Breast epithelium (tissue), 4 donors: Measurements from ENCODE around the gene MYLK2. TPM values are rescaled to one million over a fixed set of nuclear protein-coding genes. Genes with fewer than 3 reads are reported as not detected.

ENCODE experiments used
- DNase-seq, 2 donors: peaks; one replicate each; pipeline ENCODE4 v3.0.0-alpha.2; 2019; ENCODE audit warnings: low spot score in 2 of 2
- H3K27ac ChIP-seq, 2 donors: fragments of 200-600 bp; sonication (generic) in 1 of 2; one replicate each; pipeline ENCODE4 v1.5.1; 2016 to 2019; ENCODE audit warnings: mild to moderate bottlenecking in 1 of 2
- H3K27me3 ChIP-seq, 2 donors: fragments of 200-600 bp; sonication (generic) in 1 of 2; one replicate each; pipeline versions ENCODE4 v1.5.1 to v1.6.0; 2017 to 2019; ENCODE audit warnings: control low read depth in 1 of 2, mild to moderate bottlenecking in 1 of 2
- H3K36me3 ChIP-seq: fragments of 200-600 bp; one replicate; pipeline ENCODE4 v1.5.1; 2019
- H3K4me1 ChIP-seq, 2 donors: fragments of 200-600 bp; sonication (generic); one replicate each; pipeline ENCODE4 v1.5.1; 2016 to 2019; ENCODE audit warnings: control low read depth in 1 of 2
- H3K4me3 ChIP-seq, 3 donors: fragments of 200-600 bp; sonication (generic); 1 replicate in 2 of 3; 2 replicates in 1 of 3; pipeline ENCODE4 v1.5.1; 2016 to 2019; ENCODE audit warnings: mild to moderate bottlenecking in 3 of 3, moderate library complexity in 2 of 3
- H3K9me3 ChIP-seq, 2 donors: fragments of 200-600 bp; sonication (generic) in 1 of 2; one replicate each; pipeline ENCODE4 v1.5.1; 2016 to 2019; ENCODE audit warnings: control low read depth in 1 of 2
- POLR2A ChIP-seq: fragments of 450-650 bp; IDR thresholded peaks from one replicate; pipeline ENCODE4 v1.6.1; 2016; ENCODE audit warnings: antibody characterized with exemption, mild to moderate bottlenecking, moderate library complexity
- POLR2AphosphoS5 ChIP-seq, 3 donors: sonication (generic); formaldehyde crosslinking; IDR thresholded peaks; one replicate each; pipeline ENCODE4 v1.6.1; 2017; ENCODE audit warnings: antibody characterized with exemption in 3 of 3
- intact Hi-C: fragments of 100-400 bp; cut with DNase I; formaldehyde crosslinking; loops from one replicate; pipeline ENCODE4 v1.15.1; 2023; ENCODE audit warnings: low total_unique reads
- total RNA-seq, 3 donors: library from RNA; depleted of rRNA; stranded (reverse); fragments of >200 nt; gene quantifications; one replicate each; pipeline ENCODE4 v1.1.0, GENCODE V29; 2016
- TF ChIP-seq, protein P1 (sequence below), 3 donors: fragments of 450-650 bp; IDR thresholded peaks; one replicate each; pipeline ENCODE4 v1.5.1; 2016 to 2017; ENCODE audit warnings: antibody characterized with exemption in 3 of 3, mild to moderate bottlenecking in 3 of 3, moderate library complexity in 3 of 3

Gene MYLK2
- total RNA-seq, 3 donors from 2014 or later: not detected

DNA sequence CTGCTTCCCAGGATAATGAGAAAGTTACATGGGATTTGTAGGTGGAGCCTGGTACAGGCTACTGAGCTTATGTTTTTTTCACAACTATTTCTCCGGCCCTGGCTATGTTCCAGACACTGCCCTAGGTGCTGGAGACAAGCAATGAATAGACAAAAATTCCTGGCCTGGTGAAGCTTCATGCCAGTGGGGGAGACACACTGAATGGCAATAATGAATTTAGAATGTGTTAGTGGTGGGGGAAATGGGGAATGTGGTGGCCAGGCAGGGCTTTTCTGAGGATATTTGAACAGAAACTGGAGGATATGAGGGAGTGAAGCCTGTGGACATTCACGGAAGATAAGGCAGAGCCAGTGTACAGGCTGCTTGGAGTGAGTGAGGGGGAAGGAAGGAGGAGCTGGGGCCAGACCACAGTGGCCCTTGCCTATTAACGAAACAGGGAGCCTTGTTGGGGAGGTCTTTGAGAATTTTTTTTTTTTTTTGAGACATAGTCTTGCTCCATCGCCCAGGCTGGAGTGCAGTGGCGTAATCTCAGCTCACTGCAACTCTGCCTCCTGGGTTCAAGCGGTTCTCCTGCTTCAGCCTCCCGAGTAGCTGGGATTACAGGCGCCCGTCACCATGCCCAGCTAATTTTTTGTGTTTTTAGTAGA, 19.6 kb downstream of the MYLK2 start:
- H3K4me1 ChIP-seq: peaks cover 2 to 13% of the 10 kb centered on the region in 2 donors
- no peaks in the 10 kb centered on the region for H3K9me3 ChIP-seq
- H3K27ac ChIP-seq: no peak overlapping the region
- H3K27me3 ChIP-seq: no peaks in the 10 kb centered on the region
- no peak overlapping the region for H3K4me3 ChIP-seq
- TF ChIP-seq, protein P1, sequence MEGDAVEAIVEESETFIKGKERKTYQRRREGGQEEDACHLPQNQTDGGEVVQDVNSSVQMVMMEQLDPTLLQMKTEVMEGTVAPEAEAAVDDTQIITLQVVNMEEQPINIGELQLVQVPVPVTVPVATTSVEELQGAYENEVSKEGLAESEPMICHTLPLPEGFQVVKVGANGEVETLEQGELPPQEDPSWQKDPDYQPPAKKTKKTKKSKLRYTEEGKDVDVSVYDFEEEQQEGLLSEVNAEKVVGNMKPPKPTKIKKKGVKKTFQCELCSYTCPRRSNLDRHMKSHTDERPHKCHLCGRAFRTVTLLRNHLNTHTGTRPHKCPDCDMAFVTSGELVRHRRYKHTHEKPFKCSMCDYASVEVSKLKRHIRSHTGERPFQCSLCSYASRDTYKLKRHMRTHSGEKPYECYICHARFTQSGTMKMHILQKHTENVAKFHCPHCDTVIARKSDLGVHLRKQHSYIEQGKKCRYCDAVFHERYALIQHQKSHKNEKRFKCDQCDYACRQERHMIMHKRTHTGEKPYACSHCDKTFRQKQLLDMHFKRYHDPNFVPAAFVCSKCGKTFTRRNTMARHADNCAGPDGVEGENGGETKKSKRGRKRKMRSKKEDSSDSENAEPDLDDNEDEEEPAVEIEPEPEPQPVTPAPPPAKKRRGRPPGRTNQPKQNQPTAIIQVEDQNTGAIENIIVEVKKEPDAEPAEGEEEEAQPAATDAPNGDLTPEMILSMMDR (IDR thresholded peaks at IDR 0.05): no peak
- no peak for TF ChIP-seq POLR2A
- no peak for TF ChIP-seq POLR2AphosphoS5 (IDR thresholded peaks at IDR 0.05)
- no peaks in the 10 kb centered on the region for H3K36me3 ChIP-seq
- intact Hi-C loops: no loop called here
- no peak for DNase-seq

DNA sequence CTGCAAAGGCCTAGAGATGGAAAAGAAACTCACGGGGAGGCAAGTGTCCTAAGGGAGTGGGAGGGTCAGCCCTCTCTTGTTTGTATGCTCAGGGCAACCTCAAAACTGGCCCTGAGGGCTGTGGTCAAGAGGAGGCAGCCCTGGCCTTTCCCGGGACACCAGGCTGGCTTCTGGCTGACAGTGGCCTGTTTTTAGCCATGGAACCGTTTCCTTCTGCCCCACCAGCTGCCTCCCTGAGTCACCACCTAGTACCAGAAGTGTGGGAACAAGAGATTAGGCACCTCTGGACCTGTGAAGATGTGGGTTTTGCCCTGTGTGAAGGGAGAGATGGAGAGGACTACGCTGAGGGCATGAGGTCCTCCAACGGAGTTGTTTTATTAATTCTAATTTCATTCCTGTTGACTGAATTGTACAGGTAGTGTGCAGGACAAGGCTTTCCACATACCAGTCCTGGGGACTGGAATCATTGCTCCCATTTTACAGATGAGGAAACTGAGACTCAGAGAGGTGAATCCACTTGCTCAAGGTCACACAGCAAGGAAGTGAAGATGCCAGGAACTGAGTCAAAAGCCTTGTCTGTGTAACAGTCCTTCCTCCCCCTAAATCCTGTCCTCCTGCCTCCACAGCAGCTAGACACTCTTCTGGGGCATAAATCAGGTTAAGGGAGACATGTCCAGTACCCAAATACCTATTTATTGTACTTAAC, 20.8 kb downstream of the MYLK2 start:
- intact Hi-C loops: no loop called here
- no peaks in the 10 kb centered on the region for H3K27me3 ChIP-seq
- no peak for DNase-seq
- TF ChIP-seq POLR2A (no peak), POLR2AphosphoS5 (IDR thresholded peaks at IDR 0.05) (no peak)
- TF ChIP-seq, protein P1 (IDR thresholded peaks at IDR 0.05): no peak
- H3K9me3 ChIP-seq: no peaks in the 10 kb centered on the region
- no peak overlapping the region for H3K27ac ChIP-seq
- H3K4me3 ChIP-seq: no peak overlapping the region
- H3K36me3 ChIP-seq: no peaks in the 10 kb centered on the region
- peaks cover 2 to 13% of the 10 kb centered on the region in 2 donors for H3K4me1 ChIP-seq

DNA sequence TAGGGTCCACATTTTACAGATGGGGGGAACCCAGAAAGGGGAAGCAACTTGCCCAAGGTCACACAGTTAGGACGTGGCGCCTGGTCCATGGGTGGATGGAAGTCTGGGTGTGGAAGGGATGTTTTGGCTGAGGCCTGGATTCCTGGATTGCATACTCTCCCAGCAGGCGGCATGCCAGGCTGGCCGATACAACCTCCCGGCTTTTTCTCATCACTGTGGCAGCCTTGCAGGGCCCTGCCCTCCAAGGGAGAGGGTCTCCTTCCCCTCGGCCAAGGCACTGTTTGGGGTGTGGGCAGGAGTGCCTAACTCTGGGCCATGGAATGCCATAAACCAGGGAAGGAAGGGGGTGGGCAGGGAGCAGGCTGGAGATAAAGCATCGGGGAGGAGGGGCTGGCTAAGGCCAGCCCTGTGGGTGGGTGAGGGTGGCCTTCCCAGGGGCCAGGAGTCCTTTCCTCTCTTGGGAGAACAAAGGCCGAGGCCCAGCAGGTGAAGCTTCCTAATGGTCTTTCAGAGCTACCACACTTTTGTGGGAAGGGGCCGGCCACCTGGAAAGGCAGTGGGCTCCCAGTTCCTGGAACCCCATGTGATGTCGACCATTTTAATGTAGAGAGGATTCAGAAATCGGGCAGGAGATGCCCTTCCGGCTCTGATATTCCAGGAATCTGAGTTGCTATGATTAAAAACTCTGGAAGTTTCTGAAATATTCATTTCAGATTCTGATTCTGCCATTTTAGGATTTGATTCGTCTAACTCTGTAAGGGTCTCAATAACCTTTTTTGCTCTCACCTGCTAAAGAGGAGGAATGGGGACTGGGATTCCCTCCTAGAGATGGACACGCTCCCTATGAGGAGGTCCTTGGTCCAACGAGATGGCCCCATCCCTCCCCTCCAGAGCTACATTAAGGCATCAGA, 22.0 kb downstream of the MYLK2 start:
- intact Hi-C loops: no loop called here
- TF ChIP-seq, protein P1 (IDR thresholded peaks at IDR 0.05): no peak
- TF ChIP-seq POLR2AphosphoS5 (IDR thresholded peaks at IDR 0.05) (no peak), POLR2A (no peak)
- DNase-seq: no peak
- H3K4me3 ChIP-seq: no peak overlapping the region
- no peaks in the 10 kb centered on the region for H3K36me3 ChIP-seq
- H3K4me1 ChIP-seq: peaks cover 0 to 9% of the 10 kb centered on the region in 2 donors
- no peaks in the 10 kb centered on the region for H3K9me3 ChIP-seq
- no peaks in the 10 kb centered on the region for H3K27me3 ChIP-seq
- peak overlapping the region in 1 of 2 donors; percentile 58 for H3K27ac ChIP-seq

DNA sequence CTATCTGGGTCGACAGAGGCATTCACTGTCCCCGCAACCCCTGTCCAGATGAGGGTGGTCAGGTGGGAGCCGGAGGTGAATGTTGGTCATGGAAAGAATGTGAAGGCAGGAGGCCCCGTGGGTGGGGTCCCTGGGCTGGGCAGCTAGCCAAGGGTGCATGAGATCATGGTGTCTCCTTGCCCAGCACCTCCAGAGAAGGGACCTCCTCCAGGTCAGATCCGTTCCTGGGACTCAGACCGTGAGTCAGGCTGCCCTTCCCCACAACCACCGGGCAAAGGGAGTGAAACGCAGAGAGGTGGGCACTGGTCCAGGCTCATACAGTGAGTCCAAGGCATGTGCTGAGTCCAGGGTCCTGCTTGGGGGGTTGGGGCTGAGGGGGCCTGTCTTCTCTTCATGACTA, 22.8 kb downstream of the MYLK2 start:
- Histone ChIP-seq H3K4me1 (peaks cover 0 to 2% of the 10 kb centered on the region in 2 donors), H3K9me3 (no peaks in the 10 kb centered on the region), H3K27me3 (no peaks in the 10 kb centered on the region), H3K4me3 (no peak overlapping the region), H3K27ac (peak overlapping the region in 1 of 2 donors; percentile 58), H3K36me3 (no peaks in the 10 kb centered on the region)
- intact Hi-C loops: no loop called here
- DNase-seq: no peak
- TF ChIP-seq, protein P1 (IDR thresholded peaks at IDR 0.05): no peak
- TF ChIP-seq POLR2AphosphoS5 (IDR thresholded peaks at IDR 0.05) (no peak), POLR2A (no peak)
